HepG2 (cell line): Measurements from ENCODE around the gene UMOD.

Source experiments
- ADNP ChIP-seq: sonication (generic); formaldehyde crosslinking; IDR thresholded peaks from 2 replicates; pipeline ENCODE4 v1.4.0; 2020; ENCODE audit warnings: missing genetic modification reagents
- CTCF ChIP-seq: sonication (generic); formaldehyde crosslinking; IDR thresholded peaks from 2 replicates; pipeline ENCODE4 v1.5.0; 2020; ENCODE audit warnings: mild to moderate bottlenecking, missing genetic modification reagents, moderate library complexity
- ETV6 ChIP-seq: sonication (generic); formaldehyde crosslinking; conservative IDR thresholded peaks from 2 replicates; pipeline ENCODE4 v1.4.0; 2020; ENCODE audit warnings: missing genetic modification reagents
- FOXJ3 ChIP-seq: sonication (generic); formaldehyde crosslinking; IDR thresholded peaks from 2 replicates; pipeline ENCODE4 v1.4.0; 2020; ENCODE audit warnings: missing genetic modification reagents, mild to moderate bottlenecking, borderline replicate concordance
- GABPA ChIP-seq, 2 experiments: IDR thresholded peaks; 2 replicates each; pipeline ENCODE4 v1.6.1; 2011 to 2016; ENCODE audit warnings: low read depth in 2 of 2, low read length in 1 of 2, missing biosample characterization in 1 of 2, missing genetic modification characterization in 1 of 2
- HINFP ChIP-seq: sonication (generic); formaldehyde crosslinking; IDR thresholded peaks from 2 replicates; pipeline ENCODE4 v1.4.0; 2020; ENCODE audit warnings: low read depth, mild to moderate bottlenecking, missing genetic modification reagents
- JUND ChIP-seq: sonication (generic); formaldehyde crosslinking; IDR thresholded peaks from 2 replicates; pipeline ENCODE4 v1.8.0; 2022; ENCODE audit warnings: mild to moderate bottlenecking, missing genetic modification reagents
- PATZ1 ChIP-seq: sonication (generic); formaldehyde crosslinking; IDR thresholded peaks from 2 replicates; pipeline ENCODE4 v1.4.0; 2020; ENCODE audit warnings: missing genetic modification reagents
- RBM22 ChIP-seq: fragments of 200-400 bp; formaldehyde crosslinking; optimal IDR thresholded peaks from 2 replicates; pipeline ENCODE3; 2017; ENCODE audit warnings: mild to moderate bottlenecking, low read length, moderate library complexity
- ZNF619 ChIP-seq: sonication (generic); formaldehyde crosslinking; IDR thresholded peaks from 2 replicates; pipeline ENCODE4 v1.4.0; 2020; ENCODE audit warnings: mild to moderate bottlenecking, missing genetic modification reagents
- ZSCAN29 ChIP-seq: sonication (generic); formaldehyde crosslinking; conservative IDR thresholded peaks from 2 replicates; pipeline ENCODE4 v1.4.0; 2020; ENCODE audit warnings: mild to moderate bottlenecking, missing genetic modification reagents

- TF ChIP-seq CTCF (CRISPR knock-in tag) (no peak), ZNF619 (CRISPR knock-in tag) (no peak), ZSCAN29 (CRISPR knock-in tag) (no peak), JUND (CRISPR knock-in tag) (no peak), ETV6 (CRISPR knock-in tag) (no peak), FOXJ3 (CRISPR knock-in tag) (no peak), HINFP (CRISPR knock-in tag) (no peak), PATZ1 (CRISPR knock-in tag) (no peak), RBM22 (no peak), GABPA (IDR thresholded peaks at IDR 0.05; ENCODE audit: low read depth, low read length) (no peak), GABPA (CRISPR knock-in tag; IDR thresholded peaks at IDR 0.05; ENCODE audit: low read depth) (no peak), ADNP (CRISPR knock-in tag) (no peak)
Measured at GRCh38 chr16:20377181-20377580, 24.7 kb upstream of the UMOD start.
